ENCODE data around the gene MTREX.
A peak's percentile ranks its signal among the peaks of the same experiment; 100 is the strongest.
"Not testable (repeated sequence)": the region's sequence is repeated elsewhere in the genome, so short reads cannot be mapped to it uniquely, and the experiment has no call there.

MTREX gene

GRCh38 chr5:55307383-55308253 is at the start of gene MTREX, which contains the start of gene DHX29:
Gene MTREX (plus strand): TSS chr5:55307989. CDS start chr5:55308014, 25 bp downstream.
Gene DHX29 (minus strand): TSS chr5:55307694. CDS start chr5:55307573, 121 bp downstream.
- DNase-seq (ENCODE audit: low read depth in 1 of 2, low spot score in 1 of 2): peak; percentile 72 to 85

- no peak for DNase-seq (ENCODE audit: low read depth in 1 of 2, low spot score in 1 of 2)
Observed at GRCh38 chr5:55258339-55258738, 49.5 kb upstream of the MTREX start.

GRCh38 chr5:55276771-55277170 is 31.0 kb upstream of the MTREX start:
- DNase-seq (ENCODE audit: low read depth in 1 of 2, low spot score in 1 of 2): no peak

GRCh38 chr5:55278778-55279177 is 29.0 kb upstream of the MTREX start:
- no peak for DNase-seq (ENCODE audit: low read depth in 1 of 2, low spot score in 1 of 2)

GRCh38 chr5:55286411-55286933 is 21.3 kb upstream of the MTREX start:
- DNase-seq (ENCODE audit: low read depth in 1 of 2, low spot score in 1 of 2): no peak

- no peak for DNase-seq (ENCODE audit: low read depth in 1 of 2, low spot score in 1 of 2)
Observed at GRCh38 chr5:55289808-55290207, 18.0 kb upstream of the MTREX start.

GRCh38 chr5:55290991-55291390 is 16.8 kb upstream of the MTREX start:
- no peak for DNase-seq (ENCODE audit: low read depth in 1 of 2, low spot score in 1 of 2)

- no peak for DNase-seq (ENCODE audit: low read depth in 1 of 2, low spot score in 1 of 2)
Observed at GRCh38 chr5:55294935-55295334, 12.9 kb upstream of the MTREX start.

- no peak for DNase-seq (ENCODE audit: low read depth in 1 of 2, low spot score in 1 of 2)
Observed at GRCh38 chr5:55300890-55301289, 6.9 kb upstream of the MTREX start.

- no peak for DNase-seq (ENCODE audit: low read depth in 1 of 2, low spot score in 1 of 2)
Observed at GRCh38 chr5:55303238-55303690, 4.5 kb upstream of the MTREX start.

GRCh38 chr5:55304584-55304983 is 3.2 kb upstream of the MTREX start:
- no peak for DNase-seq (ENCODE audit: low read depth in 1 of 2, low spot score in 1 of 2)

- DNase-seq (ENCODE audit: low read depth in 1 of 2, low spot score in 1 of 2): no peak
Observed at GRCh38 chr5:55305345-55305744, 2.4 kb upstream of the MTREX start.

GRCh38 chr5:55306641-55307382 is 977 bp upstream of the MTREX start:
- DNase-seq (ENCODE audit: low read depth in 1 of 2, low spot score in 1 of 2): no peak

GRCh38 chr5:55308254-55308836 is 556 bp downstream of the MTREX start:
- peak in 1 of 2 donors; percentile 6 for DNase-seq (ENCODE audit: low read depth in 1 of 2, low spot score in 1 of 2)

- no peak for DNase-seq (ENCODE audit: low read depth in 1 of 2, low spot score in 1 of 2)
Observed at GRCh38 chr5:55313870-55314617, 6.3 kb downstream of the MTREX start.

- DNase-seq (ENCODE audit: low read depth in 1 of 2, low spot score in 1 of 2): no peak
Observed at GRCh38 chr5:55316289-55316688, 8.5 kb downstream of the MTREX start.

- no peak for DNase-seq (ENCODE audit: low read depth in 1 of 2, low spot score in 1 of 2)
Observed at GRCh38 chr5:55316837-55317236, 9.0 kb downstream of the MTREX start.

GRCh38 chr5:55318237-55318636 is 10.4 kb downstream of the MTREX start:
- not testable (repeated sequence) for DNase-seq (ENCODE audit: low read depth in 1 of 2, low spot score in 1 of 2)

- no peak for DNase-seq (ENCODE audit: low read depth in 1 of 2, low spot score in 1 of 2)
Observed at GRCh38 chr5:55319491-55319890, 11.7 kb downstream of the MTREX start.

- DNase-seq (ENCODE audit: low read depth in 1 of 2, low spot score in 1 of 2): no peak
Observed at GRCh38 chr5:55320571-55320970, 12.8 kb downstream of the MTREX start.

GRCh38 chr5:55324006-55324405 is 16.2 kb downstream of the MTREX start:
- no peak for DNase-seq (ENCODE audit: low read depth in 1 of 2, low spot score in 1 of 2)
